GM19240 (cell line): ENCODE measurements around the gene INTS6.
"Not testable (repeated sequence)": the region's sequence is repeated elsewhere in the genome, so short reads cannot be mapped to it uniquely, and the experiment has no call there.

Source experiments
- DNase-seq: peaks from one replicate; pipeline ENCODE4 v3.0.0; 2011; ENCODE audit warnings: low spot score; ENCODE audit not compliant: insufficient read length

The INTS6 gene

GRCh38 chr13:51415339-51415738 is 37.5 kb downstream of the INTS6 start:
- not testable (repeated sequence) for DNase-seq

DNA sequence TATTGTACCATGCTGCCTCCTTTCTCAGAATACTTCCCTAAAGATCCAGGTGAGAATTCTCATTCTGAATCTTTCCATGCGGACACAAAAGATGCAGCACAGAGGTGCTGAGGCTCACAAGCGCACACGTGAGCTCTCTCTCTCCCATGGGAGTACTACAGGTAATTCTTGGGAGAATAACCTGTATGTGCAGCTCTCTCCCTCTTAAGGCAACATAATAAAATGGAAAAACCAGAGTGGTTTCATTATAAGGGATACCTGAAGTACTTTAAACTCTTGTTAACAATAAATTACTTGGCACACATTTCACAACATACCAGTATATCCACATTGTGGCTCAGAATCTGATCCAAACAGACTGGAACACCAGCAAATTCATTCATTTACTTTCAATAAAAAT is 40.4 kb downstream of the INTS6 start:
- no peak for DNase-seq

GRCh38 chr13:51405176-51405575 is 47.7 kb downstream of the INTS6 start:
- no peak for DNase-seq

DNA sequence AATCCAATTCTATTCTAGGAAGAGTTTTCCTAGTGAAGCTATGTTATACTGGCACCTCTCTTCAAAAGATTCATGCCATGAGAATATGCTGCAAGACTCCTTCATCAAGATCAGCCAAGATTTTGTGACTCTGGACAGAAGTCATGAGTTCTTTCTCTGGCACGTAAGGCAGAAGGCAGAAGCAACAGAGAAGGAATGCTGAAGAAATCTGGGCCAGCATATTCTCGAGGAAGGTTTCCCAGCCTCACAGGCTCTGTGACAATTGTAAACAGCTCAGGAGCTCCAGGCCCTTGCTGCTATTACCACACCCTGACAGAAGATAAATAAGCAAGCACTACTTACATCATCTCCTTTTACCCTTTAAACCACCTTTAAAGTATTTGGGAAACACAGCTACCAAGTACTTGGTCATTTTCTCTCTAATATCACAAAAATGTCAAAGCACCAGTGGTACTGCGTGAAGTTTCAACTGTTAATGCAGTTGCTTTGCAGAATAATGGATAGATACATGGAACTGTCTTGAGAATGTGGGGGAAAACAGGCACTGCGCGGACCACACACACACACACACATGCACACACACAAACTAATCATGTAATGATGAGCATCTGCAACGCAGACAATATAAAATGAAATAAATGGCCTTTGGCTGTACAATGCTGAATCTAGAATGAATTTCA is 55.4 kb downstream of the INTS6 start:
- no peak for DNase-seq

DNA sequence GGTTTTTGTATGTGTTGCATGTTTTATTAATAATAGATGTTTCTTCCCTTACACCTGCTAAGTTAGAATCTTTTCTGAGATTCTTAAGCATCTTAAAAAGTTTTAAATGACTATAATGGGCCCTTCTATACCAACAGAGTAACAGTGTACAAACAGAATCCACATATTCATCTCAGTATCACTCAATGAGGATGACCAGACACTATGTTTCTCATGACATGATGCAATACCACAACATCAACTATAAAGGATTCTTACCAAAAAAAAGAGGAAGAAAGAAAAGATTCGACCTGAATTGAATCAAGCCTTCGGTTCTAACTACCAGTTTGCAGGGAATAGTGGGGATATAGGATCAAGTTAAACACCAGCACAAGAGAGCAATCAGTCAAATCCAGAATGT is 56.5 kb downstream of the INTS6 start:
- DNase-seq: no peak

GRCh38 chr13:51394724-51395123 is 58.1 kb downstream of the INTS6 start:
- no peak for DNase-seq

GRCh38 chr13:51385114-51385513 is 67.7 kb downstream of the INTS6 start:
- DNase-seq: no peak

DNA sequence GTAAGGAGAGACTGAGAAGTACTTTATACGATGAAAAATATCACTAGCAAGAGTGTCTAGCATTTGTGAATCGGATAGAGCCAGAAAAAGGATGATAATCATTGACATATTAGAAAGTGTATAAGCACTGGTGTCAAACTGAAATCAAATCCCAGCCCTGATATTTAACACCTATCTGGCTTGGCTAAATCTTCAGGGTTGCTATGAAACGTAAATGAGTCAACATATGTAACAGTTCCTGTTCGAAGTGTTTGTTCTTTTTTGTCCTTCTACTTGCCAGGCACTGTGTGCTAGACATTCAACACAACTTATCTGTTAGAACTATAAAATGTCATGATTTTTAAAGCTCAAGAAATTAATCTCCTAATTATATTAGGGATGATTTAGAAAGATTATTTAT is 72.6 kb downstream of the INTS6 start:
- DNase-seq: no peak

DNA sequence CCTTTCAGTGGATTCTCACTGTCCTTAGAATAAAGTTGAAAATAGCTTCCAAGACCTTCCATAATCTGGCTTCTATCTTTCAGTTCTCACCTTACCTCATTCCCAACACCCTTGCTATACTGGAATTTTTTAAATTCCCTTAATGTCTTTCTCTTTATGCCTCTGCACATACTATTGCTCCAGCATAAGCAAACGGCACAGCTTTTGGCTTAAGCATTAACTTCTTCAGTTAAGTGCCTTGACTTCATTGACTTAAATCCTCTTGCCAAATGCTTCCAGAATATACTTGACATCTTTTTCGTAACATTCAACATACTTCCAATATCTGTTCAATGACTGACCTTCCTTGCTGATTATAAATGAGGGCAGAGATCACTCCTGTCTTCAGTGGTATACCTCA is 79.4 kb downstream of the INTS6 start:
- no peak for DNase-seq

- no peak for DNase-seq
Measured at GRCh38 chr13:51371768-51372399, 81.0 kb downstream of the INTS6 start.

- DNase-seq: no peak
Measured at GRCh38 chr13:51370811-51371210, 82.0 kb downstream of the INTS6 start.

DNA sequence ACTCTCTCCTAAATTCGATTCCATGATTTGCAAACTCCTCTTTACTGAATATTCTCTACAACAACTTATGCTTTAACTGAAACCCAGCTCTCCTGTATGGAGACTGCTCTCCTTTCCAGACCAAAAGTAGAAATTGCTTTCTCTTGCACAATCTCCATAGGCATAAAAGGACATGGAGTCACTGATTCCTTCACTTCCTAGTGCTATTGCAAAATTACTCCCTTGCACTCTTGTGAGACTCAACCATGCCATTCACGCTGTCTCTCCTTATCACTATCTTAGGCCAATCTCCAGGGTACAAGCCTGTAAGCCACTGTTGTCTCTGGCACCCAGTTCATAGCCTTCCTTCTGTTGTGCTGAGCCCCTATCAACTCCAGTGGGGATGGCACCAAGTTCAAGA is 82.7 kb downstream of the INTS6 start:
- no peak for DNase-seq

DNA sequence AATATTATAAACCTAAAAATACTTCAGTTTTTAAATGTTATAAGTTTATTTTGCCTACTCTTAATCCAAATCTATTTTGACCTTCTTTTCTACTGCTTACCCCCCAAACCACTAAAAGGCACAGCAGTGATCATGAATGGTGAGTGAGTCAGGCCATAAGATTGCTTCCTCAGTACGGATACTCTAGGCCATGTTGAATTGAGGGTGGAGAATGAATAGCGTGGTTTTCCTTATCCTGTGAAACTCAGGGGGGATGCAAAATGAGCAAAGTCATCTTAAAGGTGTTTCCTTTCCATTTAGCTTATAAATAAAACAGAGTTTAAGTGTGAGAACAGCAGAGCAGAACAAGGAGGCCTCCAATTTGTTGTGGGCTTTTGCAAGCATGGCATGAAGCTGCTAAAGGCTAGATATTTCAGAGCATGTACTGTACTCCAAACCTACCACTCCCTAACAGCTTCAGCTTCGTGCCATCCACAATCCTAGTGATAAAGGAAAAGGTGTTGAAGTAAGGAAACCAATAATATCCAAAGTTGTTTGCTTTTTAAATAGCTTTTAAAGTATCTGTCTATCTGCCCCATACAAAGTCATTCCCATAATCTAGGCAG is 88.3 kb downstream of the INTS6 start:
- no peak for DNase-seq

- DNase-seq: no peak
Measured at GRCh38 chr13:51363625-51364024, 89.2 kb downstream of the INTS6 start.

DNA sequence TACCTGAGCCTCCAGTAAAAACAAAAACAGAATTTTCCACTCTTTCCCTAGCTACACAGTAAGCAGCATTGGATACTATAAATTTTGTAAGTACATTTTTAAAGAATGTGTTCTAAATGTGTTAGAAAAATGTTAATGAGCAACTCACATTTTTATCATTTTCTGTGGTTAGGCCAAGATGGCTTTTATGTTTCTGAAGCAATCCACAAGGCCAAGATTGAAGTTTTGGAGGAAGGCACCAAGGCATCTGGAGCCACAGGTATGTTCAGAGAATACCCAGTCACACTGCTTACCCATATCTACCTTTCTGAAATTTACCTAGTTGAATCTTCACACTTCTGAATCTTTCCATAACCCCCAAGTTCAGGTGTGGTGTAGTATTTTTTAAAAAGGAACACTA is 91.7 kb downstream of the INTS6 start:
- DNase-seq: no peak

- no peak for DNase-seq
Measured at GRCh38 chr13:51360489-51360888, 92.3 kb downstream of the INTS6 start.

- no peak for DNase-seq
Measured at GRCh38 chr13:51359352-51359751, 93.5 kb downstream of the INTS6 start.

GRCh38 chr13:51357928-51358595 is 94.8 kb downstream of the INTS6 start:
- no peak for DNase-seq

DNA sequence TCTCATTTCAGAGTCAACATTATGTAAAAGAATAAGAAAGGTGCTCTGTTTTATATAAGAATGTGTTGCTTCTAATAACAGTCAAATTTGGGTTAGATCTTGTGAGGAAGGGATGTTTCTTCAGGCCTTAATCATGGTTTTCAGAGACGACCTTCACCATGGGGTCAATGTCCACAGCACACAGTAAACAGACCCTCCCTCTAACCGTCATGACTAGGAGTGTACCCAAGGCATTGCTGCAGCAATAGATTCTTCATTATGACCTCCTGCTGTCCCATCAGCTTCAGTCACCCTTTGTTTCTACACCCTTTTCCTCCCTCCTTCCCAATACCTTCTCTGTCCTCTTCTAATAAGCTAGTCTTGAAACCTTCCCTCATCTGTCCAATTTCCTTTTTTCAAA is 97.6 kb downstream of the INTS6 start:
- no peak for DNase-seq

DNA sequence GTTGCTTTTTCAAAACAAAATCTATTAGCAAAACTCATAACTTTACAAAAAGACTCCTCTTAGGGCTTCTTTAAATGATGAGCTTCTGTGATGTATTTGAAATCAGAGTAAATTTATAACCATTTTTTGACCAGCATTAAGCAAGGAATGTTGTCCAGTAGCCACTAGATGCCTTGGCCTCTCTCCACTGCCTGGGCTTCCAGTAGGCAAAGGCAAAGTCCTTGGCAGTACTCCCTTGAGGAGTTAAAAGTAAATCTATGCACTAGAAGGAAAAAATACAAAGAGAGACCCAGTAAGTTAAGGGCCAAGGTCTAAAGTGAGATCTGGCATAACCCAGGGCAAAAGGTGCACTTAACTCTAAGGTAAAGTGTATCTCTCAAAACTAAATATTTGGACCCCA is 103.8 kb downstream of the INTS6 start:
- DNase-seq: no peak

DNA sequence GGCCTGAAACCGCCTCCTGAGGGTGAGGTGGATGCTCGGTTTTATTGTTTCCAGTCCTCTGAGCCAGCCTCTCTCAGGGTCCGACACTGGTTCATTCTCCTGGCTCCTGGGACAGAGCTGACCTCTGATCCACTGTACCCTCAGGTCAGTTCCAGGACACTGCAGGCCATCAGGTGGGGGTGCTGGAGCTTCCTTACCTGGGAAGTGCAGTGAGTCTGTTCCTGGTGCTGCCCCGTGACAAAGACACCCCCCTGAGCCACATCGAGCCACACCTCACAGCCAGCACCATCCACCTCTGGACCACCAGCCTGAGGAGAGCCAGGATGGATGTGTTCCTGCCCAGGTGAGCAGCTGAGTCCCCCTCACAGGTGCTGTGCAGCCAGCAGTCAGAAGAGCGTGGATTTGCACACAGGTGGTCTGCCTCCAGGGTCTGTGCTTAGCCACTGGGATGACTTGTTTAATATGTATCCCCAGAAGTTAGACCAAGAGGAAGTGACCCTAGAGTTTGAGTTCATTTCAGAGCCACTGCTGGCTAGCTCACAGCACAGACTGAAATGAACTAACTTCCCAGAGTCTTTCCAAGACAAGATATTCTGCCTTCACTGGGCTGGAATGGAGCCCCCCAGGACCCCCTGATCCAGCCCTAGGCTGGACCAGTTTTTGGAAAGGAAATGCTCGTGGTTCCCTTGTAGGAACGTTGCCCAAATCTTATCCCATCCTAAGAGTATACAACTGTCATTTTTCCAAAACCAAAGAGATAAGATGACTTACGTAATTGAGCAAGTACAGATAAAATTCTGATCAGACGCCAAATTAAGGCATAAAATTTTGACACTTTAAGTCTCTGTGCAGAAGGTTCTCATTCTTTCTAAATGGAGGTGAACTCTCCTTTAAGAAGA is 104.5 kb downstream of the INTS6 start:
- DNase-seq: no peak
